Measurements from ENCODE around the gene LRRC47. TPM values are rescaled to one million over a fixed set of nuclear protein-coding genes. Genes with fewer than 3 reads are reported as not detected.
"Not testable (repeated sequence)": the region's sequence is repeated elsewhere in the genome, so short reads cannot be mapped to it uniquely, and the experiment has no call there.

The LRRC47 gene
- total RNA-seq, 1 experiment from 2014 or later, result 24.6 TPM

DNA sequence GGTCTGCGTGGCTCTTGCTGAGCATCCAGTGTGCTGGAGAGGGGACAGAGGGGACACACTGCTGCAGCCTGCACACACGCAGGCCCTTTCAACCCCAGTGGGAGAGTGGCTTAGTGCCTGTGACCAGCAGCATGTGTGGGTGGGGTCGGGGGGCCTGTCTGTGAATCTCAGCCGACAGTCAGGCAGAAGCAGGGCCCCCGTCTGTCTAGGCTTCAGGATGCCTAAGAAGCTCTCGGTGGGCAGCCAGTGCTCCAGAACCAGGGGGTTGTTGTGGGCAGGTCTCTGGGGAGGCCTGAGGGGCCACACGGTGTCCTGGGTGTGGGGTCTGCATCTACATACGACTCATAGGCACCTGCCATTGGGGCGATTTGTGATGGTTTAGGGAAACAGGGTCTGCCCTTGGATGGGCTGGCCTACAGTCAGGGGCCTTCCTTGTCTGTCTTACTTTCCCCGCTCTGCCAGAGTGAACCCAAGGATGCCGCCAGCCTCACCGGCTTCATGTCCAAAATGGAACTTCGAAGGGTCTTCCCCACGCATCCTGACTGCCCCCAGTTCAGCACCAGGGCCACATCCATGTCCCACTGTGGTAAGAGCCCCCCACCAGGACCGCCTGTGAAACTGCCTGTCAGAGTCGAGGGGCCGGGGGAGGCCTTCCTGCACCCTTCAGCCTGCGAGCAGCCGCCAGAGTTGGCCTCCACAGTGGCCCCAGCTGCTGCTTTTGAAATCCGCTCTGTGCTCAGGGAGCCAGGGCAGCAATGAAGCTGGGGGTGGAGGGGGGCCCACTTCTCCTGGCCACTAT, 42.4 kb downstream of the LRRC47 start:
- DNase-seq (ENCODE audit: extremely low read depth, low read depth), result no peak

DNA sequence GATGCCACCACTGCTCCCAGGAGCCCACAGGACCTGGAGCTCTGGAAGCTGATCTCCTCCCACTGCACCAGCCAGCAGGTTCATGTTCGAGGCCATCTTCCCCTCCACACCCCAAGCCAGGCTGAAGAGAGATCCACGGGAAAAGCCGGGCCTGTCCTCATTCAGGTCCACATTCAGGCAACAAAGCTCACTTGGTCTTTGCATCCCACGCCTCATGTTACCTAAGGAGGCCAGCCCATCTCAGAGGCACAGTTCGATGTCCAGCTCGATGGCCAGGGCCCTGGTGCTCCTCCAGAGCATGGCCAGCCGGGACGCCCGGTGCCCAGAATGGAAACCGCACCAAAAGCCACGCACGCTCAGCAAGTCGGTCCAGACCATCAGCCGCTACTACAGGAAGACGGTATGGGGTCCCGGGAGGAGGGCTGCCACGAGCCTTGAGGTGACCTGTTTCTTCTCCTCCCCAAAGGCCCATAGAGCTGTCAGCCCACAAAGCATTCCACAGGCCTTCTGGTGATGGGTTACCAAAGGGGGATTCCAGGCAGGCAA, 43.8 kb downstream of the LRRC47 start, which contains the start of gene CCDC27:
Gene CCDC27, plus strand, starts transcription at position 51 of the 546 bp plus-strand sequence. Its CDS starts 32 bp downstream, at position 83.
- no peak for DNase-seq (ENCODE audit: extremely low read depth, low read depth)

DNA sequence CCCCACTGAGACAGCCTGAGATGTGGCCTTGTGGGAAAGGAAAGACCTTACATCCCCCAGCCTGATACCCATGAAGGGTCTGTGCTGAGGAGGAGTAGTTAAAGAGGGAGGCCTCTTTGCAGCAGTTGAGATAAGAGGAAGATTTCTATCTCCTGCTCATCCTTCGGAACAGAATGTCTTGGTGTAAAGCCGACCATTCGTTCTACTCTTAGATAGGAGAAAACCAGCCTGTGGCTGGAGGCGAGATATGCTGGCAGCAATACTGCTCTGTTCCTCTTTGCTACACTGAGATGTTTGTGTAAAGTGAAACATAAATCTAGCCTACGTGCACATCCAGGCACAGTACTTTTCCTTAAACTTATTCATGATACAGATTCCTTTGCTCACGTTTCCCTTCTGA, 45.6 kb downstream of the LRRC47 start:
- DNase-seq (ENCODE audit: extremely low read depth, low read depth), result no peak

DNA sequence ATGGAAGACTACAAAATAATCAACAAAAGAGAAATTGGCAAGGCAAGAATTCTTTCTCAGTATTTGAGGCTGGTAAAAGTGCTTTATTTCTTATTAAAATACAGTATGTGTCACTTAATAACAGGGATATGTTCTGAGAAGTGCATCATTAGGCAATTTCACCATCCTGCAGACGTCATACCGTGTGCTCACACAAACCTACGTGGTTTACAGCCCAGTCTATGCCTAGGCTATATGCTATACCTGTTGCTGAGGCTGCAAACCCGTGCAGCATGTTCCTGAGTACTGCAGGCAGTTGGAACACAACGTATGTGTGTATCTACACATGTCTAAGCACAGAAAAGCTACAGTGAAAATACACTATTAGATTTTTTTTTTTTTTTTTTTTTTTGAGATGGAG, 46.8 kb downstream of the LRRC47 start:
- no peak for DNase-seq (ENCODE audit: extremely low read depth, low read depth)

- DNase-seq (ENCODE audit: extremely low read depth, low read depth), result not testable (repeated sequence)
Measured at GRCh38 chr1:3748316-3748900, 47.9 kb downstream of the LRRC47 start.

- DNase-seq (ENCODE audit: extremely low read depth, low read depth), result no peak
Measured at GRCh38 chr1:3747903-3748302, 48.4 kb downstream of the LRRC47 start.

DNA sequence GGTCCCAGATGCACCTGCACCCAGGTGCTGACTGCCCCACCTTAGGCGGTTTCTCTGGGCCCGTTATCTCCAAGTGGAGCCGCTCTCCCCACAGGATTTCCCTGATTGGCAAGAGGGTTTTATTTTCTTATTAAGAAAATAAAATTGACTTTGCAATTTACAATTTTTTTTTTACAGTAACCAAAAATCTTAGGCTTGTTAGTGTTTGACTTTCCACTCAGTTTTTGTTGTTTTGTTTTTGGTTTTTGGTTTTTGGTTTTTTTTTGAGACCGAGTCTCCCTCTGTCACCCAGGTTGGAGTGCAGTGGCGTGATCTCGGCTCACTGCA, 48.8 kb downstream of the LRRC47 start:
- DNase-seq (ENCODE audit: extremely low read depth, low read depth), result no peak

GRCh38 chr1:3746830-3747521, 49.3 kb downstream of the LRRC47 start:
- peak; percentile 62 for DNase-seq (ENCODE audit: extremely low read depth, low read depth)

GRCh38 chr1:3746389-3746829, 49.9 kb downstream of the LRRC47 start:
- no peak for DNase-seq (ENCODE audit: extremely low read depth, low read depth)

- no peak for DNase-seq (ENCODE audit: extremely low read depth, low read depth)
Measured at GRCh38 chr1:3745590-3746381, 50.5 kb downstream of the LRRC47 start.

GRCh38 chr1:3745071-3745470, 51.2 kb downstream of the LRRC47 start:
- no peak for DNase-seq (ENCODE audit: extremely low read depth, low read depth)

DNA sequence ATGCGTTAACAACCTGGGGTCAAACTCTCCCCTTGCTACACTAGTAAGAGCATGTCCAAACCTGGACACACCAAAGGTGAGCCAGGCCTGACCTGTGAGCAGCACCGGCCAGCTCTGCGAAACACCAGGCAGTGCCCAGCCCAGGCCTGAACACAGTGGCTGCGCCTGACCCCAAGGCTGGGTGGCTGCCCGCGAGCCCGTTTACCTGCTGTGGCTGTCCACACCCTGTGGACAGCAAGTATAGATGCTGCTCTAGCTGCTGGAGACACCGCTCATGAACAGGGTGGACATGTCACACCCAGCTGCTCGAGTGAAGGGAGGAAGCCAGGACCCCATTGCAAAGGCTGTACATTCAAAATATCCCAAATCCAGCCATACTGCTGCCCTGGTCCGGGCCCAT, 51.7 kb downstream of the LRRC47 start:
- no peak for DNase-seq (ENCODE audit: extremely low read depth, low read depth)

- DNase-seq (ENCODE audit: extremely low read depth, low read depth), result no peak
Measured at GRCh38 chr1:3743826-3744225, 52.5 kb downstream of the LRRC47 start.

- no peak for DNase-seq (ENCODE audit: extremely low read depth, low read depth)
Measured at GRCh38 chr1:3743421-3743820, 52.9 kb downstream of the LRRC47 start.

GRCh38 chr1:3742439-3743298, 53.6 kb downstream of the LRRC47 start:
- no peak for DNase-seq (ENCODE audit: extremely low read depth, low read depth)

- no peak for DNase-seq (ENCODE audit: extremely low read depth, low read depth)
Measured at GRCh38 chr1:3741566-3742438, 54.5 kb downstream of the LRRC47 start.

DNA sequence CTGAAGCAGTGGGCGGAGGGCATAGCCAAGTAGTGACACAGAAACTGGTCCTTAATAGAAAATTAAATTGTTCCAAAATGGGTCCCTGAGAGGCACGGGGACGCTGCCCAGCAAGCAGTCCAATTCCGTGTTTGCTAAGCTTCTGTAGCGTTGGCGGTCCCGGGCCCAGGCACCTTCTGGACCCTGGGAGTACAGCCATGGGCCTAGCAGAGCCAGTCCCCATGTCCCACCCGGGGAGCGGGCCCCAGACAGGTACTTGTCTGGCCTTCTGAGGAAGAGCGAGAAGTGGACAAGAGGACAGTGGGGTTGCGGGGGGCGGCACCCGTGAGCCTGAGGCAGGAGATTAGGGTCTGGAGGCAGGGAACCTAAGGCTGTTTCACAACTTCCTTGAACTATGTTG, 55.5 kb downstream of the LRRC47 start:
- no peak for DNase-seq (ENCODE audit: extremely low read depth, low read depth)

GRCh38 chr1:3740042-3740441, 56.3 kb downstream of the LRRC47 start:
- no peak for DNase-seq (ENCODE audit: extremely low read depth, low read depth)

DNA sequence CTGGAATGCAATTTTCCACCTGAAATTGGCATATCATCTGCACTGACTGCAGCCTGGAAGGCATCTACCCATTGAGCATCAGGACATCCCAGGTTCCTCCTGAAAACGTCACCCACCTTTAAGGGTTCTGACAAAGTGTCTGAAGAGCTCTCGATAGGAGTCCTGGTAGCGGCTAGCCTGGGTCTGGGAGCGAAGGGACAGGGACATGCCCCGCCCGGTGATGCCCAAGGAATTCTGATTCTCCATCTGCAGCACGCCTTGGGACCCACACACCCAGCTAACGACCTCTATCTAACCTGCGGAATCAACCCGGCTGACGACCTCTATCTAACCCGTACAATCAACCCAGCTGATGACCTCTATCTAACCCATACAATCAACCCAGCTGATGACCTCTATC, 57.4 kb downstream of the LRRC47 start:
- DNase-seq (ENCODE audit: extremely low read depth, low read depth), result no peak

Measured in NCI-H460 (cell line).